ENCODE results near the gene RPH3AL.
"Not testable (repeated sequence)": the region's sequence is repeated elsewhere in the genome, so short reads cannot be mapped to it uniquely, and the experiment has no call there.

RPH3AL gene

GRCh38 chr17:281365-281999 lies 71.1 kb downstream of the RPH3AL start:
- DNase-seq, result no peak

- no peak for DNase-seq
These were observed 71.7 kb downstream of the RPH3AL start for GRCh38 chr17:280901-281300.

- no peak for DNase-seq
These were observed 72.4 kb downstream of the RPH3AL start for GRCh38 chr17:280216-280615.

GRCh38 chr17:279776-280175 lies 72.8 kb downstream of the RPH3AL start:
- DNase-seq, result no peak

GRCh38 chr17:279331-279730 lies 73.3 kb downstream of the RPH3AL start:
- DNase-seq, result no peak

GRCh38 chr17:278676-279059 lies 73.9 kb downstream of the RPH3AL start:
- no peak for DNase-seq

- DNase-seq, result no peak
These were observed 74.4 kb downstream of the RPH3AL start for GRCh38 chr17:278055-278675.

GRCh38 chr17:274902-275301 lies 77.7 kb downstream of the RPH3AL start:
- DNase-seq, result no peak

GRCh38 chr17:273981-274832 lies 78.4 kb downstream of the RPH3AL start:
- DNase-seq, result no peak

- DNase-seq, result not testable (repeated sequence)
These were observed 79.8 kb downstream of the RPH3AL start for GRCh38 chr17:272856-273255.

GRCh38 chr17:271928-272623 lies 80.5 kb downstream of the RPH3AL start:
- DNase-seq, result not testable (repeated sequence)

- DNase-seq, result no peak
These were observed 82.7 kb downstream of the RPH3AL start for GRCh38 chr17:269616-270514.

GRCh38 chr17:266701-267667 lies 85.6 kb downstream of the RPH3AL start:
- DNase-seq, result peak; percentile 39

- DNase-seq, result no peak
These were observed 86.4 kb downstream of the RPH3AL start for GRCh38 chr17:266219-266618.

- no peak for DNase-seq
These were observed 86.9 kb downstream of the RPH3AL start for GRCh38 chr17:265718-266117.

- DNase-seq, result no peak
These were observed 88.8 kb downstream of the RPH3AL start for GRCh38 chr17:263773-264172.

GRCh38 chr17:263271-263670 lies 89.3 kb downstream of the RPH3AL start:
- no peak for DNase-seq

GRCh38 chr17:261635-262034 lies 91.0 kb downstream of the RPH3AL start:
- no peak for DNase-seq

- no peak for DNase-seq
These were observed 91.7 kb downstream of the RPH3AL start for GRCh38 chr17:260944-261343.

- DNase-seq, result peak; percentile 40
These were observed 92.4 kb downstream of the RPH3AL start for GRCh38 chr17:260031-260791.

All from right kidney (tissue), 1 donor.